Pancreas (tissue), 10 donors: ENCODE results near the gene LINC00632. TPM values are rescaled to one million over a fixed set of nuclear protein-coding genes. Genes with fewer than 3 reads are reported as not detected.
A peak's percentile ranks its signal among the peaks of the same experiment; 100 is the strongest.

Experiments used
- ATAC-seq, 4 donors: fragments of 200-7000 bp; cut with Tn5 transposase; one replicate each; pipeline versions ENCODE4 v1.8.0 to v1.9.1; 2020; ENCODE audit warnings: mild to moderate bottlenecking in 4 of 4, moderate library complexity in 4 of 4
- DNase-seq, 6 donors: peaks; one replicate each; pipeline ENCODE4 v3.0.0-alpha.2; 2020
- FAIRE-seq: peaks from 2 replicates; lab custom pipeline; 2012; peaks lifted over from hg19 to GRCh38; lab: Jason Lieb, UNC
- H3K27ac ChIP-seq, 4 donors: fragments of 200-600 bp; sonication (generic); 1 replicate in 3 of 4; 2 replicates in 1 of 4; pipeline versions ENCODE4 v1.5.0 to v1.8.0; 2020
- H3K27me3 ChIP-seq, 4 donors: fragments of 200-600 bp; one replicate each; pipeline ENCODE4 v1.8.0; 2021
- H3K36me3 ChIP-seq, 3 donors: fragments of 200-600 bp; sonication (generic) in 1 of 3; one replicate each; pipeline versions ENCODE4 v1.5.0 to v1.8.0; 2020 to 2021
- H3K4me1 ChIP-seq, 3 donors: fragments of 200-600 bp; one replicate each; pipeline ENCODE4 v1.8.0; 2021
- H3K4me3 ChIP-seq, 4 donors: fragments of 200-600 bp; sonication (generic) in 2 of 4; one replicate each; pipeline versions ENCODE4 v1.5.0 to v1.8.0; 2020 to 2021
- H3K9me3 ChIP-seq, 4 donors: fragments of 200-600 bp; one replicate each; pipeline ENCODE4 v1.8.0; 2021
- WGBS, 2 donors: extraction: QIAGEN DNeasy Blood & Tissue Kit; methylation state at CpG; one replicate each; pipeline ENCODE4 v1.1.7; 2013; 5-methylcytosine and 5-hydroxymethylcytosine counted together
- intact Hi-C, 3 donors: fragments of 100-400 bp; cut with DNase I; formaldehyde crosslinking; loops; one replicate each; pipeline versions ENCODE4 v1.11.1 to v1.14.2; 2022
- polyA plus RNA-seq, 2 donors: library from polyadenylated mRNA; stranded (reverse); fragments of 200-250 nt; gene quantifications; one replicate each; pipeline ENCODE4 v1.2.3, GENCODE V29; 2013
- total RNA-seq, 6 donors: library from RNA; stranded (reverse); fragmentation: NEBNext Ultra II Directional in 4 of 6; extraction: Animal tissue kit (Norgen Biotek cat#: 25700) in 4 of 6; gene quantifications; one replicate each; pipeline versions ENCODE4 v1.2.1 to v1.2.4, GENCODE V29; 2021 to 2023
- TF ChIP-seq, protein P1 (sequence below), 4 donors: fragments of 200-600 bp; sonication (generic) in 3 of 4; IDR thresholded peaks; one replicate each; pipeline versions ENCODE4 v1.5.0 to v1.8.0; 2021; ENCODE audit warnings: antibody characterized with exemption in 4 of 4
- donor health status: healthy with polysubstance abuse.
- donor health status: DM: no; HTN: no; CAD: no; lungs with moderate emphysema.
- donor health status: DM: no; HTN: no; CAD: no.
- donor health status: control.
- donor health status: control.
- donor health status: Bipolar disorder and iron deficiency.
- donor health status: DM: yes; HTN: yes; CAD: no.
- donor health status: DM: no; HTN: no; CAD: no.
- donor health status: DM: no; HTN: no; CAD: no.
- donor health status: DM: yes; HTN: yes; CAD: no.

Gene LINC00632
- total and polyA plus RNA-seq, 8 donors, result 0.47 to 221 (median 75.0) TPM

DNA sequence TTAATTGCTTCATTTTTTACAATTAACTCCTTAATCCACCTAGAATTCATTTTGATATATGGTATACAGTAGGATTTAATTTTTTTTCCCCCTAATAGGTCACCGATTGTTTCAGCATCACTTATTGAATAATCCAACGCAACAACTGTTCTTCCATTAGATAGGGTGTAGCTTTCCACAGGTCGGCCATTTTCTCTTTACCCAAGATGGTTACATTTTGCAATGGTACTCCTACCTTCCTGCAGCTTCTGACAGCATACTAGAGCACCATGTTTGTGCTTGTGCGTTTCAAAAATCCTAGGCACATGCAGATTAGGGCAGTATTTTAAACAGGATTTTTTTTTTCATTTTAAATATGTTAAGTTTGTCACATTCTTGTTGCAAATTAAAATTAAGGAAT is 2.3 kb downstream of the LINC00632 start:
- ATAC-seq (no peak), DNase-seq (no peak), FAIRE-seq (no peak)
- WGBS, 2 donors, result 70 to 73% methylated on average over 4 of the region's 4 CpGs
- TF ChIP-seq, protein P1, sequence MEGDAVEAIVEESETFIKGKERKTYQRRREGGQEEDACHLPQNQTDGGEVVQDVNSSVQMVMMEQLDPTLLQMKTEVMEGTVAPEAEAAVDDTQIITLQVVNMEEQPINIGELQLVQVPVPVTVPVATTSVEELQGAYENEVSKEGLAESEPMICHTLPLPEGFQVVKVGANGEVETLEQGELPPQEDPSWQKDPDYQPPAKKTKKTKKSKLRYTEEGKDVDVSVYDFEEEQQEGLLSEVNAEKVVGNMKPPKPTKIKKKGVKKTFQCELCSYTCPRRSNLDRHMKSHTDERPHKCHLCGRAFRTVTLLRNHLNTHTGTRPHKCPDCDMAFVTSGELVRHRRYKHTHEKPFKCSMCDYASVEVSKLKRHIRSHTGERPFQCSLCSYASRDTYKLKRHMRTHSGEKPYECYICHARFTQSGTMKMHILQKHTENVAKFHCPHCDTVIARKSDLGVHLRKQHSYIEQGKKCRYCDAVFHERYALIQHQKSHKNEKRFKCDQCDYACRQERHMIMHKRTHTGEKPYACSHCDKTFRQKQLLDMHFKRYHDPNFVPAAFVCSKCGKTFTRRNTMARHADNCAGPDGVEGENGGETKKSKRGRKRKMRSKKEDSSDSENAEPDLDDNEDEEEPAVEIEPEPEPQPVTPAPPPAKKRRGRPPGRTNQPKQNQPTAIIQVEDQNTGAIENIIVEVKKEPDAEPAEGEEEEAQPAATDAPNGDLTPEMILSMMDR (IDR thresholded peaks at IDR 0.05), result no peak
- H3K4me1 ChIP-seq, result no peaks in the 10 kb centered on the region
- H3K27ac ChIP-seq, result no peak overlapping the region
- intact Hi-C loops, result no loop called here
- no peaks in the 10 kb centered on the region for H3K36me3 ChIP-seq
- no peaks in the 10 kb centered on the region for H3K9me3 ChIP-seq
- peaks cover 0 to 22% (median 2%) of the 10 kb centered on the region in 4 donors for H3K27me3 ChIP-seq
- no peak overlapping the region for H3K4me3 ChIP-seq

DNA sequence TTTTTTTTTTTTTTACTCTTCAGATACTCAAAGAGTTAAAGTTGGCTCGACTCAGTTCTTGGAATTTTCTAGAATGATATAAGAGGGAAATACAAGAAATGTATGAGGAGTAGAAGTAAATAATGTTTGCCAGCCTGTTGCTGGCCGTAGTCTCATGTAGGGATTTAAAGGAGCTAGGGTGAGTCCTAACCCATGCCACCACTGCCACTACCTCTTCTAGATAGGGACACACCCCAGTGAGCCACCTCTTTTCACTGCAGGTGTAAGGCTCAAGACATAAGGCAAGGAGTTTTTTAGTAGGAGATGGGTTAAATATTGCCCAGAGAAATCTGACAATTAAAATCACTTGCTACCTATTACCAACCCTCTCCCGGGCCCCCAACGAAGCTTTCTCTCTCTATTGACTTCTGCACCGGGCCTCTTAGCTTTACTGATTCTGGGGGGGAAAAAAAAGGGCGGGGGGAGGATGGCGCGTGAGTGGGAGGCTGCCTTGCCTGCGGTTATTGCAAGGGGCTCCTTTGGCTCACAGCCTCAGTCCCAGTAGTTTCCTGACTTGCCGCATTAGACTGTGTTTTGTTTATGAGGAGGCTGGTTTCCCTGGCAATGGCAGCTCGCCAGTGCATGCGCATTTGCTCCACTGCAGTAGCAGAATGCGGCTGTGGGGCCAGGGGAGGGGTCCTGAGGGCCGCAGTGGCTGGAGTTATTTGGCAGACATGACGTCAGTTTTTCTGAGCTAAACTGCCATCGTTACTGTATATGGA is 3.0 kb downstream of the LINC00632 start:
- peak; percentile 66 to 80 (median 70) for ATAC-seq
- 6 to 19% methylated on average over 16 of the region's 16 CpGs for WGBS, 2 donors
- H3K4me3 ChIP-seq, result no peak overlapping the region
- no peaks in the 10 kb centered on the region for H3K36me3 ChIP-seq
- no peak overlapping the region for H3K27ac ChIP-seq
- H3K9me3 ChIP-seq, result no peaks in the 10 kb centered on the region
- H3K27me3 ChIP-seq, result peaks cover 0 to 22% (median 2%) of the 10 kb centered on the region in 4 donors
- peak; percentile 43 for FAIRE-seq
- TF ChIP-seq, protein P1 (IDR thresholded peaks at IDR 0.05), result no peak
- intact Hi-C loops, result no loop called here
- H3K4me1 ChIP-seq, result no peaks in the 10 kb centered on the region
- peak; percentile 22 to 74 (median 46) for DNase-seq

DNA sequence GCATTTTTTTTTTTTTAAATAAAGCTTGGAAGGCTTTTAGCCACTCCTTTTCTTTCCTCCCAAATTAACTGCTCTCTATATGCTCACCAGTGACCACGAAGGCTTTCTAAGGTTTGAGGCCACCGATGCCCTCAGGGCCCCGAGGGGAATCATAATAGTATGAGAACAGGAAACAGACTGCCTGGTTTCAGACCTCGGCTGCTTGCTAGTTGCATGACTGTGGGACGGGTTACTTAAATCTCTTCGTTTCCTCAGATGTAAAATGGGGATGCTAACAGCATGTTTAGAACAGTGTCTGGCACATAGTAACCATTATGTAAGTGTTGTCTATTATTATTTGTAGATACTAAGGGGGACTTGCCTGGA is 3.6 kb downstream of the LINC00632 start:
- DNase-seq, result no peak
- Histone ChIP-seq H3K4me3 (no peak overlapping the region), H3K9me3 (no peaks in the 10 kb centered on the region), H3K27me3 (peaks cover 0 to 22% (median 3%) of the 10 kb centered on the region in 4 donors), H3K36me3 (no peaks in the 10 kb centered on the region), H3K27ac (no peak overlapping the region), H3K4me1 (no peaks in the 10 kb centered on the region)
- TF ChIP-seq, protein P1 (IDR thresholded peaks at IDR 0.05), result no peak
- FAIRE-seq, result no peak
- intact Hi-C loops, result no loop called here
- 38 to 46% methylated on average over 6 of the region's 6 CpGs for WGBS, 2 donors
- ATAC-seq, result no peak

DNA sequence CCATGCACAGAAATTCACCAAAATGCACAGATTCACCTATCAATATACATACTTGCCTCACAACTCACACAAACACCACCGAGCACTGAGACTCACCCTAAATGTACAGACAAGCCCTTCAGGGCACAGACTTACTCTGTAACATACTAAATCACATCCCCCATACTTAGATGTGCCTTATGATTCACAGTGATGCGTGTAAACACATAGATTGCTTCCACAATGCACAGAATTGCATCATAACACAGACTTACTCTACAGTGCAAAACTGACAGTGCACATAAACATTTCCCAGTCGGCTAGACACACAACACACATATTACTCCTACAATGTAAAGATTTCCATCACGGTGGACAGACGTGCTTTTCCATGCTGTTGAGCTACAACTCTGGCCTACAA is 6.2 kb downstream of the LINC00632 start:
- no peak for ATAC-seq
- FAIRE-seq, result no peak
- 56 to 64% methylated on average over 5 of the region's 5 CpGs for WGBS, 2 donors
- peaks cover 0 to 19% (median 4%) of the 10 kb centered on the region in 4 donors for H3K27me3 ChIP-seq
- TF ChIP-seq, protein P1 (IDR thresholded peaks at IDR 0.05), result no peak
- no peaks in the 10 kb centered on the region for H3K9me3 ChIP-seq
- no peak overlapping the region for H3K27ac ChIP-seq
- no peaks in the 10 kb centered on the region for H3K36me3 ChIP-seq
- no peak overlapping the region for H3K4me3 ChIP-seq
- DNase-seq, result no peak
- no peaks in the 10 kb centered on the region for H3K4me1 ChIP-seq
- intact Hi-C loops, result no loop called here

DNA sequence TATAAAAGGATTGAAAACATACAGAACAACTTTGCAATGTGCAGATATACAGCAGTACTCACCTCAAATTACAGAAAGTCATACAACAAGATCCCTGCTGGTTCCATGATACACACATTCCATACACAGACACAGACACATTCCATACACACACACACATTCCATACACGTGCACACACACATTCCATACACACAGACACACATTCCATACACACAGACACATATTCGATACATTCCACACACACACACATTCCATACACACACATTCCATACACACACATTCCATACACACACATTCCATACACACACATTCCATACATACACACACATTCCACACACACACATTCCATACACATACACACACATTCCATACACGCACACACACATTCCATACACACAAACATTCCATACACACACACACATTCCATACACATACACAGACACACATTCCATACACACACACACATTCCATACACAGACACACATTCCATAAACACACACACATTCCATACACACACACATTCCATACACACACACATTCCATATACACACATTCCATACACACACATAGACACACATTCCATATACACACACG is 13.7 kb downstream of the LINC00632 start:
- ATAC-seq, result peak in 1 of 4 donors; percentile 19
- WGBS, 2 donors, result 41 to 56% methylated on average over 4 of the region's 4 CpGs
- Histone ChIP-seq H3K27ac (no peak overlapping the region), H3K9me3 (no peaks in the 10 kb centered on the region), H3K4me3 (no peak overlapping the region), H3K27me3 (peaks cover 0 to 4% (median under 1%) of the 10 kb centered on the region in 4 donors), H3K36me3 (no peaks in the 10 kb centered on the region), H3K4me1 (no peaks in the 10 kb centered on the region)
- intact Hi-C loops, result no loop called here
- no peak for DNase-seq
- TF ChIP-seq, protein P1 (IDR thresholded peaks at IDR 0.05), result no peak
- FAIRE-seq, result peak; percentile 49
